GM21786 (cell line): ENCODE measurements around the gene CFAP54.

Source experiments
- ATAC-seq: cut with Tn5 transposase; IDR thresholded peaks from one replicate; pipeline ENCODE4 v1.9.1; 2021; ENCODE audit not compliant: unreplicated experiment

Gene CFAP54

GRCh38 chr12:96812153-96812552 lies 322.8 kb downstream of the CFAP54 start:
- ATAC-seq = no peak

- ATAC-seq = no peak
Measured at GRCh38 chr12:96814200-96814599, 324.8 kb downstream of the CFAP54 start.

GRCh38 chr12:96821592-96821991 lies 332.2 kb downstream of the CFAP54 start:
- no peak for ATAC-seq

GRCh38 chr12:96822641-96823040 lies 333.3 kb downstream of the CFAP54 start:
- ATAC-seq = no peak

GRCh38 chr12:96824074-96824837 lies 334.9 kb downstream of the CFAP54 start:
- no peak for ATAC-seq

GRCh38 chr12:96824838-96825236 lies 335.5 kb downstream of the CFAP54 start:
- ATAC-seq = no peak

- no peak for ATAC-seq
Measured at GRCh38 chr12:96828169-96828789, 338.9 kb downstream of the CFAP54 start.

- no peak for ATAC-seq
Measured at GRCh38 chr12:96829354-96829753, 340.0 kb downstream of the CFAP54 start.

GRCh38 chr12:96831346-96831745 lies 342.0 kb downstream of the CFAP54 start:
- no peak for ATAC-seq

- no peak for ATAC-seq
Measured at GRCh38 chr12:96846293-96846692, 356.9 kb downstream of the CFAP54 start.

GRCh38 chr12:96850676-96851075 lies 361.3 kb downstream of the CFAP54 start:
- ATAC-seq = no peak

- no peak for ATAC-seq
Measured at GRCh38 chr12:96858162-96858561, 368.8 kb downstream of the CFAP54 start.

GRCh38 chr12:96861656-96862055 lies 372.3 kb downstream of the CFAP54 start:
- no peak for ATAC-seq

GRCh38 chr12:96862326-96862725 lies 372.9 kb downstream of the CFAP54 start:
- ATAC-seq = no peak

- no peak for ATAC-seq
Measured at GRCh38 chr12:96864335-96864734, 375.0 kb downstream of the CFAP54 start.

- ATAC-seq = no peak
Measured at GRCh38 chr12:96866801-96867590, 377.6 kb downstream of the CFAP54 start.

- no peak for ATAC-seq
Measured at GRCh38 chr12:96870946-96871345, 381.6 kb downstream of the CFAP54 start.

GRCh38 chr12:96872961-96873360 lies 383.6 kb downstream of the CFAP54 start:
- no peak for ATAC-seq

GRCh38 chr12:96874211-96874610 lies 384.8 kb downstream of the CFAP54 start:
- ATAC-seq = no peak

GRCh38 chr12:96876966-96877365 lies 387.6 kb downstream of the CFAP54 start:
- no peak for ATAC-seq

GRCh38 chr12:96878704-96879103 lies 389.3 kb downstream of the CFAP54 start:
- no peak for ATAC-seq

- no peak for ATAC-seq
Measured at GRCh38 chr12:96879301-96879700, 389.9 kb downstream of the CFAP54 start.
